ENCODE results near the gene PWP1.

PWP1 gene

GRCh38 chr12:107760809-107761501, 75.4 kb downstream of the PWP1 start, which contains the start of gene PRDM4:
PRDM4 (minus strand) TSS chr12:107761137; CDS start chr12:107760515, 622 bp downstream.
- Histone ChIP-seq H3K4me3 (ENCODE audit: low read depth in 1 of 2, low read length in 1 of 2) (peak within 1 kb of the TSS; percentile 72), H3K36me3 (peaks cover 11% of the 10 kb centered on the region), H3K9me3 (no peaks in the 10 kb centered on the region), H3K4me1 (ENCODE audit: control insufficient read depth in 1 of 2, insufficient read depth in 1 of 2, low read depth in 1 of 2, low read length in 1 of 2) (peaks cover 21 to 22% of the 10 kb centered on the region in 2 experiments), H3K27me3 (no peaks in the 10 kb centered on the region), H3K27ac (peak within 1 kb of the TSS; percentile 77)
- TF ChIP-seq, protein P1, sequence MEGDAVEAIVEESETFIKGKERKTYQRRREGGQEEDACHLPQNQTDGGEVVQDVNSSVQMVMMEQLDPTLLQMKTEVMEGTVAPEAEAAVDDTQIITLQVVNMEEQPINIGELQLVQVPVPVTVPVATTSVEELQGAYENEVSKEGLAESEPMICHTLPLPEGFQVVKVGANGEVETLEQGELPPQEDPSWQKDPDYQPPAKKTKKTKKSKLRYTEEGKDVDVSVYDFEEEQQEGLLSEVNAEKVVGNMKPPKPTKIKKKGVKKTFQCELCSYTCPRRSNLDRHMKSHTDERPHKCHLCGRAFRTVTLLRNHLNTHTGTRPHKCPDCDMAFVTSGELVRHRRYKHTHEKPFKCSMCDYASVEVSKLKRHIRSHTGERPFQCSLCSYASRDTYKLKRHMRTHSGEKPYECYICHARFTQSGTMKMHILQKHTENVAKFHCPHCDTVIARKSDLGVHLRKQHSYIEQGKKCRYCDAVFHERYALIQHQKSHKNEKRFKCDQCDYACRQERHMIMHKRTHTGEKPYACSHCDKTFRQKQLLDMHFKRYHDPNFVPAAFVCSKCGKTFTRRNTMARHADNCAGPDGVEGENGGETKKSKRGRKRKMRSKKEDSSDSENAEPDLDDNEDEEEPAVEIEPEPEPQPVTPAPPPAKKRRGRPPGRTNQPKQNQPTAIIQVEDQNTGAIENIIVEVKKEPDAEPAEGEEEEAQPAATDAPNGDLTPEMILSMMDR (IDR thresholded peaks at IDR 0.05) = peak; percentile 78

DNA sequence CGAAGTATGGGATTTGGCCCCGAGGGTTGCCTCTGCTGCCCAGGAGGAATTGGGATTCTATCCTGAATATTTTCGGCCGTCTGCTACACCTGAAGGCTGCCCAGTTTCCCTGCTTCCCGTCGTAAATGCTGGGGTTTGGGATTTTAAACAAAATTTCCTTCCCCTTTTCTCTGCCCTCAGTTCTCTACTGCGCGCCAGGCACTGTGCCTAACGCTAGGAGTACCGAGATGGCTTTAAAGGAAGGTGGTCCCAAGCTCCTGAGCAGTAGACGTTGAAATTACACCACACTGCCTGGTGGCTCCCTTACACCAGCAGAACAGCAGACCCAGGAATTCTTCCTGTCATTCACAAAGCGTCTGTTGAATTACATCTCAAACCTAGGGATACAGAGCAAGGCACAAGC, 75.9 kb downstream of the PWP1 start:
- Histone ChIP-seq H3K27ac (peak overlapping the region; percentile 77), H3K4me1 (ENCODE audit: control insufficient read depth in 1 of 2, insufficient read depth in 1 of 2, low read depth in 1 of 2, low read length in 1 of 2) (peaks cover 21 to 22% of the 10 kb centered on the region in 2 experiments), H3K36me3 (peaks cover 5% of the 10 kb centered on the region), H3K27me3 (no peaks in the 10 kb centered on the region), H3K4me3 (ENCODE audit: low read depth in 1 of 2, low read length in 1 of 2) (peak overlapping the region; percentile 72), H3K9me3 (no peaks in the 10 kb centered on the region)
- TF ChIP-seq, protein P1 (IDR thresholded peaks at IDR 0.05) = no peak
